Smooth muscle cell of bladder (primary cell): Measurements from ENCODE around the gene KCNG4. TPM values are rescaled to one million over a fixed set of nuclear protein-coding genes. Genes with fewer than 3 reads are reported as not detected.

Source experiments
- total RNA-seq: library from RNA; depleted of rRNA; stranded (reverse); fragments of >200 nt; gene quantifications from 2 replicates; pipeline ENCODE4 v1.2.3, GENCODE V29; 2014

KCNG4 gene
- not detected in 2 replicates for total RNA-seq

GRCh38 chr16:84239909-84240308, at the start of gene KCNG4:
KCNG4 (minus strand) TSS chr16:84240012; CDS start chr16:84237485, 2,527 bp downstream.

GRCh38 chr16:84190731-84191388, 49.0 kb downstream of the KCNG4 start, which contains the start of gene ADAD2:
ADAD2 (plus strand) TSS chr16:84191157; CDS start chr16:84191231, 74 bp downstream.

GRCh38 chr16:84186685-84187437, 53.0 kb downstream of the KCNG4 start, which contains the start of gene TAF1C:
TAF1C (minus strand) TSS chr16:84187057; CDS start chr16:84184988, 2,069 bp downstream.

Other genes starting within 250 kb of the KCNG4 start
- not detected in 2 replicates for gene SLC38A8, start 197.2 kb downstream of the KCNG4 start, total RNA-seq
- 114 and 150 TPM in 2 replicates for gene MBTPS1, start 123.1 kb downstream of the KCNG4 start, total RNA-seq
- 16.2 and 20.8 TPM in 2 replicates for gene HSDL1, start 94.8 kb downstream of the KCNG4 start, total RNA-seq
- not detected in 2 replicates for gene DNAAF1, start 94.7 kb downstream of the KCNG4 start, total RNA-seq
- 9.3 and 10.2 TPM in 2 replicates for gene TAF1C, start 53.0 kb downstream of the KCNG4 start, total RNA-seq
- gene ADAD2, start 48.9 kb downstream of the KCNG4 start, total RNA-seq = not detected in 2 replicates
- 6.7 and 28.6 TPM in 2 replicates for gene WFDC1, start 54.9 kb upstream of the KCNG4 start, total RNA-seq
- gene ATP2C2, start 128.5 kb upstream of the KCNG4 start, total RNA-seq = under 0.01 TPM in 1 of 2 replicates, not detected in the other